ENCODE data around the gene ZNF844.

GRCh38 chr19:12075538-12076139, 11.1 kb downstream of the ZNF844 start:
- TF ChIP-seq CTCF (IDR thresholded peaks at IDR 0.05), result no peak
- no peak for TF ChIP-seq POLR2A (IDR thresholded peaks at IDR 0.05)

Measured in uterus (tissue), 2 donors.